HG03175 (cell line): ENCODE results near the gene DAP.
"Not testable (repeated sequence)": the region's sequence is repeated elsewhere in the genome, so short reads cannot be mapped to it uniquely, and the experiment has no call there.

ENCODE experiments used
- ATAC-seq: cut with Tn5 transposase; IDR thresholded peaks from one replicate; pipeline ENCODE4 v1.9.1; 2021; ENCODE audit warnings: mild to moderate bottlenecking, moderate library complexity; ENCODE audit not compliant: unreplicated experiment

Gene DAP

DNA sequence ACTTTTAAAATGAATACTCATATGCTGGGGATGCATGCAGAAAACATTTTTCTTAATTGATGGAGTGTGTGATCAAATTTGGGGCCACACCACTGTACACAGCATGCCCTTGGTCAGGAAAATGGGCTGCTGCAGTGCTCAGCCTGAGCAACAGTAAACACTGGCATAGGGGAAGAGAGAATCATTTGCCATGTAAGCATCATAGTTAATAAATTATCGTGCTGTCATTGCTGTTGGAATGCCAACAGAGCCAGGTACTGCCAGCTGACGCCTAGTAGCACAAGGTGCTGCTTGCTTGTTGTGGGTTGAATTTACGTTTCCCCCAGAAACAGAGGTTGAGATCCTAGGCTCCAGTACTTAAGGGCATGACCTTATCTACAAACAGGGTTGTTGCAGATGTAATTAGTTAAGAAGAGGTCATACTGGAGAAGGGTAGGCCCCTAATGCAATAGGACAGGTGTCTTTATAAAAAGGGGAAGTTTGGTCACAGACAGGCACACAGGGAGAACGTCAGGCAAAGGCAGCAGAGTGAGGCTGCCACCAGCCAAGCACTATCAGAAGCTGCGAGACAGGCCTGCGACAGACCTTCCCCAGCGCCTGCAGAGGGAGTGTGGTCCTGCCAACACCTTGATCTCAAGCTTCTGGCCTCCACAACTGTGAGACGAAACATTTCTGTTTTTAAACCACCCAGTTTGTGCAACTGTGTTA lies 25.3 kb downstream of the DAP start:
- ATAC-seq: peak; percentile 63

DNA sequence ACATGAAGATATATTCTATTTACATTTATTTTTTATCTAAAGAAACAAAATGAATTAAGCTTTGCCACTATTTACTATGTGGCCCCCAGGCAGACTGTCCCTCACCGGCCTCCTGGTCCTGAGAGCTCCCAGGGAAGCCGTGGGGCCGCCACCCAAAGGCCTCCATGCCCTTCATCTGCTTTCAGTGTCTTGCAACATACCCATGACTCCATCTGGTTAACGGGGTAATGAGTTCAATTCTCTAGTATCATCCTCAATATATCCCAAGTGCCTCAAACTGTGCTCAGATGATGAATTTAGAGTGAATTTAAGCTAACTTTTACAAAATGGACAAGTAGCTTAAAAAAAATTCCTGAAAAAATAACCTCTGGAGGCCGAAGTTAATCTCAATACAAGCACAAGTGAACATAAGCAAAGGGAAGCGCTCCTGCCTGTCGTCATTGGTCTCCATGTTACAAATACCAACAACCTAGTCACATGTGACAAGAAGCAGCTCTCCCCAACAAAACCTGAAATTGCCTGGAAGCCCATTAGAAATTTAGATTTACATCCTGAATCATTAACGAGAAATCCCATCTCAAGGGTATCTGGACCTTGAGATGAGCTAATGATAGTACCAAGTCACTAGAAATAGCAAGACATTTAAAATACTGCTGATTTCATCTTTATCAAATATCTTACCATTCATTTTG lies 26.1 kb downstream of the DAP start:
- no peak for ATAC-seq

DNA sequence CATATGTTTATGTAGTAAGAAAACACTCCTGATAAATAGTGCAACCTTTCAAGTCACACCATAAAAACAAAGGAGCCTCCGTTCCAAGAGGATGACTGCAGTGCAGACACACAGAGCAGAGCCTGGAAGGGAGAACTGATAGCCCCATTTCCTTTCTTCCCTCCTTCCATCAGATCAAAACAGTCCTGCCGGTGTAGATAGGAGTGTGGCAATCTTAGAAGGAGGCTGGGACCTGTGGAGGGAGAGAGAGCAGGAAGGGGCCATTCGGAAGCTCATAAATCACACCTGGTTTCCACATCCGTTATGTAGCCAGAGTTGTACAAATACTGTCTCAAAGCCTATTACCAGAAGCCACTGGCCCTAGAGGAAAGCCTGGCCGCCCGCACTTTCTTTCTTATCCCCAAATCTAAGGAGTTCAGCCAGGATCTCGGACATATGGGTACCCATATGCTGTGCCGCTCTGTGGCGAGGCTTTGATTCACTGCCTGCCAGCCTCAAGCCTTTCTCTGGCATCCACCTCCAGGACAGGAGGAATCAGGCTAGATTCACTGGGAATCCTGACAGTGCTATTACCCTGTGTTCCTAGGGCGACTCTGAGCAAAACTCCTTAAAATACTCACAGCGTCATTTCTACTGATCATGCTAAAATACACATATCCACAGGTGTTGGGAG lies 26.9 kb downstream of the DAP start:
- ATAC-seq: no peak

GRCh38 chr5:10733426-10733825 lies 27.6 kb downstream of the DAP start:
- no peak for ATAC-seq

- no peak for ATAC-seq
These were observed 29.1 kb downstream of the DAP start for GRCh38 chr5:10731913-10732312.

DNA sequence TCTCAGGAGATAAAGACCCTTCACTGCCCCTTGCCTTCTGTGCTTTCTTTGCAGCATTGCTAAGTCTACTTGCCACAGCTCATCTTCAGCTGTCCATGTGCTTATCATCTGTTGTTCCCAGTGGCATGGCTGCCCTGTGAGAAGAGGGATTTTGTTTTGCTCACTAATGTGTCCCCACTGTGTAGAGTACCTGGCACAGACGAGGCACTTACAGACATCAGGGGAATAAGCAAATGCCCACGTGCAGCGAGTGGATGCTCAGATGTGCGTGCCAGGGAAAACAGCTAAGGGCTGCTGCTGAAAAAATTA lies 31.0 kb downstream of the DAP start:
- ATAC-seq: no peak

- no peak for ATAC-seq
These were observed 31.6 kb downstream of the DAP start for GRCh38 chr5:10729320-10730042.

- ATAC-seq: no peak
These were observed 32.4 kb downstream of the DAP start for GRCh38 chr5:10728679-10729078.

DNA sequence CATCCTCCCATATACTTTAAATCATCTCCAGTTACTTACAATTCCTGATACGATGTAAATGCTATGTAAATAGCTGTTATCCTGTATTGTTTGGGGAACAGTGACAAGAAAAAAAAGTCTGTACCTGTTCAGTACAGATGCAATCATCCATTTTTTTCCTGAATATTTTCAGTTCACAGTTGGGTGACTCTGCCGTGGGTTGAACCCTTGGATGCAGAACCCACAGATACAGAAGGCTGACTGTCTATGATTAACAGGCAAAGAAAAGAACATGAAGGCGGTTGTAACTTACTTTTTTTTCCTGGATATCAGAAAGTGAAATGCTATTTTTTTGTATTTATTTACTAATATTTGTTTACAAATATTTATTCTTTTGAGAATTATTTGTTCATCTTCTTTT lies 33.2 kb downstream of the DAP start:
- no peak for ATAC-seq

GRCh38 chr5:10726913-10727517 lies 34.0 kb downstream of the DAP start:
- peak; percentile 73 for ATAC-seq

- ATAC-seq: no peak
These were observed 34.7 kb downstream of the DAP start for GRCh38 chr5:10726179-10726912.

- ATAC-seq: no peak
These were observed 35.4 kb downstream of the DAP start for GRCh38 chr5:10725636-10726035.

GRCh38 chr5:10724781-10725507 lies 36.1 kb downstream of the DAP start:
- ATAC-seq: no peak

DNA sequence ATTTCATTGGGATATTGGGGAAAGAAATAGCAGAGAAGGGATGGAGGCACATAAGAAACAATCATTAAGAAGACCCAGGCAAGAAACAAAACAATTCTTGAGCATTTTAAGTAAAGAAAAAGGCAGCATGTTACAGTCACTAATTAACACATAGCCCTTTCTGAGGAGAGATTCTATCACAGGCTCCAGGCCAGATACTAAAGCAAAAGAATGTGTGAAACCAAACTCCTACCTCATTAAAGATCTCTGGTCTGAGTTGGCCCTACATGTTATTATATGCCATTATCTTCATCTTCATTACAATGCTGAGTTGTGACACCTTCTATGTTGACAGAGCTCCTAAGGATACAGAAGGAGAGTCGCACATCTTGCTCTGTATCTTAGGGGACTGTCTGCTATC lies 37.5 kb downstream of the DAP start:
- ATAC-seq: no peak

DNA sequence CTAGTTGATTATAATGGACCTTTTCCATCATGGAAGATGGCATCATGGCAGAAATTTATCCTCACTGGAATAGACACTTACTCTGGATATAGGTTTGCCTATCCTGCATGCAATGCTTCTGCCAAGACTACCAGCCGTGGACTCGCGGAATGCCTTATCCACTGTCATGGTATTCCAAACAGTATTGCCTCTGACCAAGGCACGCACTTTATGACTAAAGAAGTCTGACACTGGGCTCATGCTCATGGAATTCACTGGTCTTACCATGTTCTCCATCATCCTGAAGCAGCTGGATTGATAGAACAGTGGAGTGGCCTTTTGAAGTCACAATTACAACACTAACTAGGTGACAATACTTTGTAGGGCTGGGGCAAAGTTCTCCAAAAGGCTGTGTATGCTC lies 40.3 kb downstream of the DAP start:
- ATAC-seq: not testable (repeated sequence)

DNA sequence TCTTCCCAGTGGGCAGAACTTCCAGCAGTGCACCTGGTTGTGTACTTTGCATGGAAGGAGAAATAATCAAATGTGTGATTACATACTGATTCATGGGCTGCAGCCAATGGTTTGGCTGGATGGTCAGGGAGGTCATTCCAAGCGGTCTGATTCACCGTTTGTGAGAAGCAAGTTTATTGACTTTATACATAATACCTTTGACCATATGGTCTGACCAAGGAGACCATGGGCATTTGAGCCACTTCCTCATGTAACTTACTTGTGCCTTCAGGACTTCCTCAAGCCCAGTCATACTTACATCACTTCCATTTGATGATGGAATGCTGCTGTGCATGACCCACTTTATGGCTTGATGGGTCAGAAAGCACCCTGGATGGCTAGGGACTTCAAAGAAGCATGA lies 41.1 kb downstream of the DAP start:
- no peak for ATAC-seq

DNA sequence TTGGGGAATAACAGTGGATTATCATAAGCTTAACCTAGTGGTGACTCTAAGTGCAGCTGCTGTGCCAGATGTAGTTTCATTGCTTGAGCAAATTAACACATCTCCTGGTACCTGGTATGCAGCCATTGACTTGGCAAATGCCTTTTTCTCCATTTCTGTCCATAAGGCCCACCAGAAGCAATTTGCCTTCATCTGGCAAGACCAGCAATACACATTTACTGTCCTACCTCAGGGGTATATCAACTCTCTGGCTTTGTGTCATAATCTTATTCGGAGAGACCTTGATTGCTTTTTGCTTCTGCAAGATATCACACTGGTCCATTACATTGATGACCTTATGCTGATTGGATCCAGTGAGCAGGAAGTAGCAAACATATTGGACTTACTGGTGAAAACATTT lies 42.4 kb downstream of the DAP start:
- ATAC-seq: not testable (repeated sequence)

- not testable (repeated sequence) for ATAC-seq
These were observed 44.2 kb downstream of the DAP start for GRCh38 chr5:10716825-10717224.

DNA sequence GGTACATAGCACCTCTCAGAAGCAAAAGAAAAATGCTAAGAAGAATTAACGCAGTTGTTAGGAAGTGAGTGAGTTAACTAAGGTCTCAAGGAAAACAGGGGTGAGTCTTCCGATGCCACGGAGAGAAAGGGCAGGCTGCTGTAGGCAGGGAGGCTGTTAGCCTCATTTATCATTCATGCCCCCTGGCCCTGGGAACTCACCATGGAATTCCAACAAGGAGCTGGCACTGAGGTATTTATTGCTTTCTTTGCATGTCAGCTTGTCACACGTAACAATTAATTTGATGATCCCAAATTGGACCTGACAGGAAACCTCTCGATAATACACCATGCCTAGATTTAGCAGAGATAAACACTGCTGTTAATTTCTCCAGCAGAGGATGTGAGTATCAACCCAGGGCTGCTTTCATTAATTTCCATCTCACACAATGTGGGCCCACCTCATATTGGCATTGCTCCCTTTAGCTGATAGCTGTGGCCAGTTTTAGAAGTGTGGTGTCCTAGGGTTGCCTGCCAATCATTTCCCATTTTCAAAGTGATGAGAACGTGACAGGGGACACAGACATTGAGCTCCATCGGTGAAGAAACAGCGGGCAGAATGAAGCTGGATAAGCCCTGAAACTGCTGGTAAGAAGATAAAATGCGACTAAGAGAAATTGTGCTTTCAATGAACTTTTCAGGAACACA lies 45.3 kb downstream of the DAP start:
- no peak for ATAC-seq
